ENCODE measurements around the gene NSD2. TPM values are rescaled to one million over a fixed set of nuclear protein-coding genes. Genes with fewer than 3 reads are reported as not detected.

NSD2 gene
- total RNA-seq, 1 experiment from 2014 or later: 54.9 TPM

- peaks cover 19% of the 10 kb centered on the region for H3K36me3 ChIP-seq (ENCODE audit: insufficient read depth, low read length)
- H3K9me2 ChIP-seq (replicated peaks; ENCODE audit: insufficient read depth, low read length): no peaks in the 10 kb centered on the region
- H3K9ac ChIP-seq (ENCODE audit: low read length): no peak overlapping the region
- no peaks in the 10 kb centered on the region for H3K79me2 ChIP-seq (ENCODE audit: low read length)
- no peak overlapping the region for H3K27ac ChIP-seq (ENCODE audit: low read length)
- H2AFZ ChIP-seq (ENCODE audit: low read length): no peak overlapping the region
- no peak overlapping the region for H3K4me3 ChIP-seq (ENCODE audit: low read length)
- H3K9me3 ChIP-seq (ENCODE audit: low read length): no peaks in the 10 kb centered on the region
- no peaks in the 10 kb centered on the region for H4K20me1 ChIP-seq (ENCODE audit: insufficient read depth, low read depth, low read length)
- no peak overlapping the region for H3K4me2 ChIP-seq (ENCODE audit: low read depth, low read length, poor library complexity, severe bottlenecking)
- H3K4me1 ChIP-seq (ENCODE audit: low read length): no peaks in the 10 kb centered on the region
- no peak for DNase-seq
- H3K27me3 ChIP-seq (ENCODE audit: low read length): no peaks in the 10 kb centered on the region
Observed at GRCh38 chr4:1976416-1977352, 105.5 kb downstream of the NSD2 start.

- no peaks in the 10 kb centered on the region; the same call in 1 of the 2 replicates for H4K20me1 ChIP-seq (ENCODE audit: insufficient read depth, low read depth, low read length)
- no peak overlapping the region for H3K27ac ChIP-seq (ENCODE audit: low read length)
- no peaks in the 10 kb centered on the region for H3K79me2 ChIP-seq (ENCODE audit: low read length)
- no peak overlapping the region for H3K4me2 ChIP-seq (ENCODE audit: low read depth, low read length, poor library complexity, severe bottlenecking)
- H3K9me2 ChIP-seq (replicated peaks; ENCODE audit: insufficient read depth, low read length): no peaks in the 10 kb centered on the region
- H2AFZ ChIP-seq (ENCODE audit: low read length): no peak overlapping the region
- no peak overlapping the region for H3K4me3 ChIP-seq (ENCODE audit: low read length)
- peaks cover 25% of the 10 kb centered on the region for H3K36me3 ChIP-seq (ENCODE audit: insufficient read depth, low read length)
- H3K9me3 ChIP-seq (ENCODE audit: low read length): no peaks in the 10 kb centered on the region
- no peak for DNase-seq
- H3K27me3 ChIP-seq (ENCODE audit: low read length): no peaks in the 10 kb centered on the region
- no peaks in the 10 kb centered on the region for H3K4me1 ChIP-seq (ENCODE audit: low read length)
- no peak overlapping the region for H3K9ac ChIP-seq (ENCODE audit: low read length)
Observed at GRCh38 chr4:1978226-1978625, 107.0 kb downstream of the NSD2 start.

- no peak overlapping the region for H3K27ac ChIP-seq (ENCODE audit: low read length)
- no peaks in the 10 kb centered on the region for H3K79me2 ChIP-seq (ENCODE audit: low read length)
- H3K4me3 ChIP-seq (ENCODE audit: low read length): no peak overlapping the region
- no peaks in the 10 kb centered on the region for H3K9me3 ChIP-seq (ENCODE audit: low read length)
- peaks cover 25% of the 10 kb centered on the region for H3K36me3 ChIP-seq (ENCODE audit: insufficient read depth, low read length)
- no peaks in the 10 kb centered on the region for H3K27me3 ChIP-seq (ENCODE audit: low read length)
- DNase-seq: no peak
- H2AFZ ChIP-seq (ENCODE audit: low read length): no peak overlapping the region
- H4K20me1 ChIP-seq (ENCODE audit: insufficient read depth, low read depth, low read length): peaks cover 2% of the 10 kb centered on the region; the same call in 1 of the 2 replicates
- no peaks in the 10 kb centered on the region for H3K4me1 ChIP-seq (ENCODE audit: low read length)
- H3K4me2 ChIP-seq (ENCODE audit: low read depth, low read length, poor library complexity, severe bottlenecking): no peak overlapping the region
- H3K9me2 ChIP-seq (replicated peaks; ENCODE audit: insufficient read depth, low read length): no peaks in the 10 kb centered on the region
- no peak overlapping the region for H3K9ac ChIP-seq (ENCODE audit: low read length)
Observed at GRCh38 chr4:1978741-1979476, 107.7 kb downstream of the NSD2 start.

DNA sequence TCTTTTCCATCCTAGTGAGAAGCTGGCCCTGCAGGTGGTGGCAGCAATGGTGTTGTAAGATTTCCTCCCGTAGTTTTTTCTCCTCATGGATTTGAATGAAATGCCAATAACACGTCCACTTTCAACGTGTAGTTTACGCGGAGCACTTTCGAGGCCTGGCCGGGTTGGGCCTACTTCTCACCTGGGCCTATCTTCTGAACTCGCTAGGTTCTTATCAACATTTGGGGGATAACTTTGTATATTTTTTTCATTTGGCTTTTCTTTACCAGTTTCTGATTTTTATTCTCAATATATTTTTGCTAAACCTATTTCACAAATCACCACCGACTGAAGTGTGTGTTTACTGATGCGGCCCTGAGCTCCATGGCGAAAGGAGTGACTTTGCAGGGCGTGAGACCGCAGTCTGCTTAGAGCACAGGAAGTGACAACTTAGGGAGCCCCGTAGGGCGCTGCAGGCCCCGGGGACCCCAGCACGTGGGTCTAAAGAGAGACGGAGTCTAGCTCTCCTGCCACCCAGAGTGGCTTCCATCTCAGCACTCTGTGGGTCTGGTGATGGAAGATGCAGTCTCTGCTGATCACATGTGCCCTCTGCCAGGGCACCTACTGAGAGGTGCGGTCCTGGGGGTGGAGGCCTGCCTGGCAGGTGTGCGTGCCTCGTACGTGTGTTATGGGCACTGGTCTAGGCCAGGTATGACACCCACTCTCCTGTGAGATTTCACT lies 108.4 kb downstream of the NSD2 start:
- no peak overlapping the region for H3K9ac ChIP-seq (ENCODE audit: low read length)
- H3K9me3 ChIP-seq (ENCODE audit: low read length): no peaks in the 10 kb centered on the region
- no peaks in the 10 kb centered on the region for H3K27me3 ChIP-seq (ENCODE audit: low read length)
- no peaks in the 10 kb centered on the region; the same call in 1 of the 2 replicates for H3K4me1 ChIP-seq (ENCODE audit: low read length)
- no peak overlapping the region for H3K4me2 ChIP-seq (ENCODE audit: low read depth, low read length, poor library complexity, severe bottlenecking)
- H4K20me1 ChIP-seq (ENCODE audit: insufficient read depth, low read depth, low read length): peaks cover 9% of the 10 kb centered on the region; the same call in 1 of the 2 replicates
- DNase-seq: no peak
- peaks cover 24% of the 10 kb centered on the region for H3K36me3 ChIP-seq (ENCODE audit: insufficient read depth, low read length)
- H3K79me2 ChIP-seq (ENCODE audit: low read length): no peaks in the 10 kb centered on the region
- no peak overlapping the region for H3K27ac ChIP-seq (ENCODE audit: low read length)
- H2AFZ ChIP-seq (ENCODE audit: low read length): no peak overlapping the region
- H3K4me3 ChIP-seq (ENCODE audit: low read length): no peak overlapping the region
- H3K9me2 ChIP-seq (replicated peaks; ENCODE audit: insufficient read depth, low read length): no peaks in the 10 kb centered on the region

GRCh38 chr4:1980561-1981041 lies 109.4 kb downstream of the NSD2 start:
- no peak overlapping the region for H3K9ac ChIP-seq (ENCODE audit: low read length)
- H3K4me2 ChIP-seq (ENCODE audit: low read depth, low read length, poor library complexity, severe bottlenecking): no peak overlapping the region
- no peak overlapping the region for H3K27ac ChIP-seq (ENCODE audit: low read length)
- no peak for DNase-seq
- no peaks in the 10 kb centered on the region for H3K79me2 ChIP-seq (ENCODE audit: low read length)
- peaks cover 10% of the 10 kb centered on the region; the same call in 1 of the 2 replicates for H4K20me1 ChIP-seq (ENCODE audit: insufficient read depth, low read depth, low read length)
- H3K4me1 ChIP-seq (ENCODE audit: low read length): no peaks in the 10 kb centered on the region; the same call in 1 of the 2 replicates
- no peaks in the 10 kb centered on the region for H3K27me3 ChIP-seq (ENCODE audit: low read length)
- no peaks in the 10 kb centered on the region for H3K9me2 ChIP-seq (replicated peaks; ENCODE audit: insufficient read depth, low read length)
- H3K4me3 ChIP-seq (ENCODE audit: low read length): no peak overlapping the region
- no peaks in the 10 kb centered on the region for H3K9me3 ChIP-seq (ENCODE audit: low read length)
- H2AFZ ChIP-seq (ENCODE audit: low read length): no peak overlapping the region
- H3K36me3 ChIP-seq (ENCODE audit: insufficient read depth, low read length): peaks cover 22% of the 10 kb centered on the region

- Histone ChIP-seq H3K9me2 (replicated peaks; ENCODE audit: insufficient read depth, low read length) (no peaks in the 10 kb centered on the region), H4K20me1 (ENCODE audit: insufficient read depth, low read depth, low read length) (peaks cover 10% of the 10 kb centered on the region; the same call in 1 of the 2 replicates), H3K27ac (ENCODE audit: low read length) (no peak overlapping the region), H2AFZ (ENCODE audit: low read length) (no peak overlapping the region), H3K79me2 (ENCODE audit: low read length) (no peaks in the 10 kb centered on the region), H3K4me1 (ENCODE audit: low read length) (no peaks in the 10 kb centered on the region; the same call in 1 of the 2 replicates), H3K9me3 (ENCODE audit: low read length) (no peaks in the 10 kb centered on the region), H3K36me3 (ENCODE audit: insufficient read depth, low read length) (peaks cover 22% of the 10 kb centered on the region), H3K4me2 (ENCODE audit: low read depth, low read length, poor library complexity, severe bottlenecking) (no peak overlapping the region), H3K27me3 (ENCODE audit: low read length) (no peaks in the 10 kb centered on the region), H3K4me3 (ENCODE audit: low read length) (no peak overlapping the region), H3K9ac (ENCODE audit: low read length) (no peak overlapping the region)
- DNase-seq: no peak
Observed at GRCh38 chr4:1981251-1982058, 110.3 kb downstream of the NSD2 start.
